ENCODE data around the gene GSX2.

GSX2 gene

DNA sequence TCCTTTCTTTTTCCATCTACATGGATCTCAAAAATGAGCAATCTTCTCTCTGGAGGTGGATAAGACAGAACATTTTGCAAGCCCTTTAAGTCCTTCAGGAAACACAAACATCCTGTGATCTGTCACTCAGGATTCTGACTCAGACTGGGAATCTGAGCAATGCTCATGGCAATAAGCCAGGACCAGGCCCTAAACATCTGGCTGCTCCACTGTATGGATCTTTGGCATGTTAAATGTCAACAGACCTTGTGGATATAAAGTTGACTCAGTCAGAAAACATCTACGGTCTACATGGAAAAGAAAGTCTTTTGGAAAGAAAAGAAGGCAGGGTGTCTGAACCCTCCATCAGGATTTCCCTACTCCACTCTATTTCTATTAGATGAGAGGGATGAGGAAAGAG lies 17.8 kb upstream of the GSX2 start (continued):
- TF ChIP-seq SCRT1 (tag by site-specific recombination; IDR thresholded peaks at IDR 0.05; ENCODE audit: borderline replicate concordance) (no peak), ZEB2 (tag by site-specific recombination; IDR thresholded peaks at IDR 0.05) (peak; percentile 53; the same call in 1 of the 2 replicates), GLI4 (tag by site-specific recombination; IDR thresholded peaks at IDR 0.05) (no peak), IKZF3 (tag by site-specific recombination; IDR thresholded peaks at IDR 0.05) (no peak), ZNF610 (tag by site-specific recombination; IDR thresholded peaks at IDR 0.05; ENCODE audit: borderline replicate concordance) (no peak), ZSCAN30 (tag by site-specific recombination; IDR thresholded peaks at IDR 0.05) (no peak), ZBTB17 (tag by site-specific recombination; IDR thresholded peaks at IDR 0.05) (peak; percentile 50; the same call in 1 of the 2 replicates), KLF10 (tag by site-specific recombination; IDR thresholded peaks at IDR 0.05) (0 out of 2 replicates have a peak, but pooled peaks have one; percentile 33), ZNF335 (tag by site-specific recombination; conservative IDR thresholded peaks at IDR 0.05) (peak; percentile 29; the same call in 1 of the 2 replicates), ZNF785 (tag by site-specific recombination; IDR thresholded peaks at IDR 0.05) (no peak), FEZF1 (tag by site-specific recombination; IDR thresholded peaks at IDR 0.05) (peak; percentile 89), ZNF266 (tag by site-specific recombination; IDR thresholded peaks at IDR 0.05; ENCODE audit: low read depth) (no peak), SP3 (tag by site-specific recombination; IDR thresholded peaks at IDR 0.05) (no peak), ZNF311 (tag by site-specific recombination; IDR thresholded peaks at IDR 0.05; ENCODE audit: borderline replicate concordance) (no peak), KLF1 (tag by site-specific recombination; IDR thresholded peaks at IDR 0.05) (no peak), ZNF792 (tag by site-specific recombination; IDR thresholded peaks at IDR 0.05) (no peak)
- TF ChIP-seq, protein P1, sequence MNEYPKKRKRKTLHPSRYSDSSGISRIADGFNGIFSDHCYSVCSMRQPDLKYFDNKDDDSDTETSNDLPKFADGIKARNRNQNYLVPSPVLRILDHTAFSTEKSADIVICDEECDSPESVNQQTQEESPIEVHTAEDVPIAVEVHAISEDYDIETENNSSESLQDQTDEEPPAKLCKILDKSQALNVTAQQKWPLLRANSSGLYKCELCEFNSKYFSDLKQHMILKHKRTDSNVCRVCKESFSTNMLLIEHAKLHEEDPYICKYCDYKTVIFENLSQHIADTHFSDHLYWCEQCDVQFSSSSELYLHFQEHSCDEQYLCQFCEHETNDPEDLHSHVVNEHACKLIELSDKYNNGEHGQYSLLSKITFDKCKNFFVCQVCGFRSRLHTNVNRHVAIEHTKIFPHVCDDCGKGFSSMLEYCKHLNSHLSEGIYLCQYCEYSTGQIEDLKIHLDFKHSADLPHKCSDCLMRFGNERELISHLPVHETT (tag by site-specific recombination; IDR thresholded peaks at IDR 0.05) = no peak
- TF ChIP-seq, protein P2, sequence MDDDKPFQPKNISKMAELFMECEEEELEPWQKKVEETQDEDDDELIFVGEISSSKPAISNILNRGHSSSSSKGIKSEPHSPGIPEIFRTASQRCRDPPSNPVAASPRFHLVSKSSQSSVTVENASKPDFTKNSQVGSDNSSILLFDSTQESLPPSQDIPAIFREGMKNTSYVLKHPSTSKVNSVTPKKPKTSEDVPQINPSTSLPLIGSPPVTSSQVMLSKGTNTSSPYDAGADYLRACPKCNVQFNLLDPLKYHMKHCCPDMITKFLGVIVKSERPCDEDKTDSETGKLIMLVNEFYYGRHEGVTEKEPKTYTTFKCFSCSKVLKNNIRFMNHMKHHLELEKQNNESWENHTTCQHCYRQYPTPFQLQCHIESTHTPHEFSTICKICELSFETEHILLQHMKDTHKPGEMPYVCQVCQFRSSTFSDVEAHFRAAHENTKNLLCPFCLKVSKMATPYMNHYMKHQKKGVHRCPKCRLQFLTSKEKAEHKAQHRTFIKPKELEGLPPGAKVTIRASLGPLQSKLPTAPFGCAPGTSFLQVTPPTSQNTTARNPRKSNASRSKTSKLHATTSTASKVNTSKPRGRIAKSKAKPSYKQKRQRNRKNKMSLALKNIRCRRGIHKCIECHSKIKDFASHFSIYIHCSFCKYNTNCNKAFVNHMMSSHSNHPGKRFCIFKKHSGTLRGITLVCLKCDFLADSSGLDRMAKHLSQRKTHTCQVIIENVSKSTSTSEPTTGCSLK (tag by site-specific recombination; IDR thresholded peaks at IDR 0.05) = no peak
- TF ChIP-seq, protein P3, sequence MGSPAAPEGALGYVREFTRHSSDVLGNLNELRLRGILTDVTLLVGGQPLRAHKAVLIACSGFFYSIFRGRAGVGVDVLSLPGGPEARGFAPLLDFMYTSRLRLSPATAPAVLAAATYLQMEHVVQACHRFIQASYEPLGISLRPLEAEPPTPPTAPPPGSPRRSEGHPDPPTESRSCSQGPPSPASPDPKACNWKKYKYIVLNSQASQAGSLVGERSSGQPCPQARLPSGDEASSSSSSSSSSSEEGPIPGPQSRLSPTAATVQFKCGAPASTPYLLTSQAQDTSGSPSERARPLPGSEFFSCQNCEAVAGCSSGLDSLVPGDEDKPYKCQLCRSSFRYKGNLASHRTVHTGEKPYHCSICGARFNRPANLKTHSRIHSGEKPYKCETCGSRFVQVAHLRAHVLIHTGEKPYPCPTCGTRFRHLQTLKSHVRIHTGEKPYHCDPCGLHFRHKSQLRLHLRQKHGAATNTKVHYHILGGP (tag by site-specific recombination; IDR thresholded peaks at IDR 0.05) = peak; percentile 65
- TF ChIP-seq, protein P4, sequence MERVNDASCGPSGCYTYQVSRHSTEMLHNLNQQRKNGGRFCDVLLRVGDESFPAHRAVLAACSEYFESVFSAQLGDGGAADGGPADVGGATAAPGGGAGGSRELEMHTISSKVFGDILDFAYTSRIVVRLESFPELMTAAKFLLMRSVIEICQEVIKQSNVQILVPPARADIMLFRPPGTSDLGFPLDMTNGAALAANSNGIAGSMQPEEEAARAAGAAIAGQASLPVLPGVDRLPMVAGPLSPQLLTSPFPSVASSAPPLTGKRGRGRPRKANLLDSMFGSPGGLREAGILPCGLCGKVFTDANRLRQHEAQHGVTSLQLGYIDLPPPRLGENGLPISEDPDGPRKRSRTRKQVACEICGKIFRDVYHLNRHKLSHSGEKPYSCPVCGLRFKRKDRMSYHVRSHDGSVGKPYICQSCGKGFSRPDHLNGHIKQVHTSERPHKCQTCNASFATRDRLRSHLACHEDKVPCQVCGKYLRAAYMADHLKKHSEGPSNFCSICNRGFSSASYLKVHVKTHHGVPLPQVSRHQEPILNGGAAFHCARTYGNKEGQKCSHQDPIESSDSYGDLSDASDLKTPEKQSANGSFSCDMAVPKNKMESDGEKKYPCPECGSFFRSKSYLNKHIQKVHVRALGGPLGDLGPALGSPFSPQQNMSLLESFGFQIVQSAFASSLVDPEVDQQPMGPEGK (tag by site-specific recombination; IDR thresholded peaks at IDR 0.05) = no peak
- TF ChIP-seq, protein P5, sequence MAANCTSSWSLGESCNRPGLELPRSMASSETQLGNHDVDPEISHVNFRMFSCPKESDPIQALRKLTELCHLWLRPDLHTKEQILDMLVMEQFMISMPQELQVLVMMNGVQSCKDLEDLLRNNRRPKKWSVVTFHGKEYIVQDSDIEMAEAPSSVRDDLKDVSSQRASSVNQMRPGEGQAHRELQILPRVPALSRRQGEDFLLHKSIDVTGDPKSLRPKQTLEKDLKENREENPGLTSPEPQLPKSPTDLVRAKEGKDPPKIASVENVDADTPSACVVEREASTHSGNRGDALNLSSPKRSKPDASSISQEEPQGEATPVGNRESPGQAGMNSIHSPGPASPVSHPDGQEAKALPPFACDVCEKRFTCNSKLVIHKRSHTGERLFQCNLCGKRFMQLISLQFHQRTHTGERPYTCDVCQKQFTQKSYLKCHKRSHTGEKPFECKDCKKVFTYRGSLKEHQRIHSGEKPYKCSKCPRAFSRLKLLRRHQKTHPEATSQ (tag by site-specific recombination; IDR thresholded peaks at IDR 0.05) = no peak

Data from HEK293 (cell line).